Astrocyte (in vitro differentiated cells and primary cell): ENCODE data around the gene PRRX2. TPM values are rescaled to one million over a fixed set of nuclear protein-coding genes. Genes with fewer than 3 reads are reported as not detected.

Experiments used
- DNase-seq: peaks from one replicate; pipeline ENCODE4 v3.0.0-alpha.2; 2010; ENCODE audit warnings: low read depth
- FAIRE-seq: peaks from 2 replicates; lab custom pipeline; 2011; peaks lifted over from hg19 to GRCh38; lab: Jason Lieb, UNC
- H2AFZ ChIP-seq: 2 replicates; pipeline ENCODE4 v1.6.0; 2012; ENCODE audit warnings: low read depth, low read length, inconsistent platforms
- H3K27ac ChIP-seq: 2 replicates; pipeline ENCODE4 v1.5.1; 2011; ENCODE audit warnings: low read depth, low read length, inconsistent platforms
- H3K27me3 ChIP-seq: 2 replicates; pipeline ENCODE4 v1.6.0; 2011; ENCODE audit warnings: low read length, inconsistent platforms; ENCODE audit not compliant: insufficient read depth
- H3K36me3 ChIP-seq: 2 replicates; pipeline ENCODE4 v1.5.1; 2011; ENCODE audit warnings: low read length, inconsistent platforms; ENCODE audit not compliant: insufficient read depth
- H3K4me1 ChIP-seq: 2 replicates; pipeline ENCODE4 v1.5.1; 2011; ENCODE audit warnings: low read length, inconsistent platforms; ENCODE audit not compliant: insufficient read depth
- H3K4me2 ChIP-seq: 2 replicates; pipeline ENCODE4 v1.6.0; 2012; ENCODE audit warnings: low read length, inconsistent platforms
- H3K4me3 ChIP-seq: 2 replicates; pipeline ENCODE4 v1.5.1; 2011; ENCODE audit warnings: low read depth, mild to moderate bottlenecking, low read length, inconsistent platforms; ENCODE audit not compliant: insufficient read depth
- H3K79me2 ChIP-seq: 2 replicates; pipeline ENCODE4 v1.6.0; 2012; ENCODE audit warnings: mild to moderate bottlenecking, low read length, inconsistent platforms; ENCODE audit not compliant: insufficient read depth
- H3K9ac ChIP-seq: 2 replicates; pipeline ENCODE4 v1.6.0; 2012; ENCODE audit warnings: mild to moderate bottlenecking, low read length, inconsistent platforms
- H3K9me3 ChIP-seq: 2 replicates; pipeline ENCODE4 v1.5.1; 2012; ENCODE audit warnings: low read depth, mild to moderate bottlenecking, low read length, inconsistent platforms; ENCODE audit not compliant: insufficient read depth
- H4K20me1 ChIP-seq: 2 replicates; pipeline ENCODE4 v1.6.0; 2012; ENCODE audit warnings: low read length, inconsistent platforms; ENCODE audit not compliant: insufficient read depth
- H3K27ac Mint-ChIP-seq: one replicate; pipeline ENCODE4 v1.8.0; 2021; ENCODE audit warnings: mild to moderate bottlenecking, mixed read lengths; ENCODE audit not compliant: unreplicated experiment
- H3K27me3 Mint-ChIP-seq: one replicate; pipeline ENCODE4 v1.8.0; 2021; ENCODE audit warnings: low read depth, mixed read lengths; ENCODE audit not compliant: unreplicated experiment
- H3K36me3 Mint-ChIP-seq: one replicate; pipeline ENCODE4 v1.8.0; 2021; ENCODE audit warnings: low read depth, mixed read lengths; ENCODE audit not compliant: unreplicated experiment
- H3K4me1 Mint-ChIP-seq: one replicate; pipeline ENCODE4 v1.8.0; 2021; ENCODE audit warnings: low read depth, mixed read lengths; ENCODE audit not compliant: unreplicated experiment
- H3K4me3 Mint-ChIP-seq: one replicate; pipeline ENCODE4 v1.8.0; 2021; ENCODE audit warnings: mild to moderate bottlenecking, moderate library complexity, mixed read lengths; ENCODE audit not compliant: unreplicated experiment
- H3K9me3 Mint-ChIP-seq: one replicate; pipeline ENCODE4 v1.8.0; 2021; ENCODE audit warnings: mild to moderate bottlenecking, mixed read lengths; ENCODE audit not compliant: unreplicated experiment
- CTCF ChIP-seq: IDR thresholded peaks from 2 replicates; pipeline ENCODE4 v1.5.1; 2011; ENCODE audit warnings: low read depth, mild to moderate bottlenecking, inconsistent platforms, low read length, moderate library complexity; ENCODE audit not compliant: insufficient read depth
- EZH2 ChIP-seq: IDR thresholded peaks from 2 replicates; pipeline ENCODE4 v1.6.1; 2012; ENCODE audit warnings: mild to moderate bottlenecking, low read length, inconsistent platforms; ENCODE audit not compliant: insufficient read depth
- total RNA-seq: library from RNA; stranded (reverse); gene quantifications from 2 replicates; pipeline ENCODE4 v1.2.1, GENCODE V29; 2021

Gene PRRX2
- total RNA-seq, 1 donor from 2014 or later = not detected

- H3K4me1 ChIP-seq = peaks cover 19% of the 10 kb centered on the region
Measured at GRCh38 chr9:129620669-129621295, 44.7 kb upstream of the PRRX2 start, which contains the start of gene C9orf50. C9orf50 (minus strand) TSS chr9:129621101; CDS start chr9:129620574, 527 bp downstream.

GRCh38 chr9:129623331-129623730 lies 42.1 kb upstream of the PRRX2 start:
- H3K36me3 ChIP-seq = no peaks in the 10 kb centered on the region
- FAIRE-seq (no peak), DNase-seq (peak; percentile 45)
- Mint-ChIP-seq H3K27ac (no peak overlapping the region), H3K4me3 (no peak overlapping the region), H3K36me3 (peaks cover 2% of the 10 kb centered on the region), H3K9me3 (no peaks in the 10 kb centered on the region), H3K27me3 (peaks cover 5% of the 10 kb centered on the region), H3K4me1 (peaks cover 17% of the 10 kb centered on the region)
- H3K4me1 ChIP-seq = peaks cover 37% of the 10 kb centered on the region
- TF ChIP-seq CTCF (no peak), EZH2 (no peak)
- H3K4me3 ChIP-seq = no peak overlapping the region
- H3K9me3 ChIP-seq = no peaks in the 10 kb centered on the region
- H3K27me3 ChIP-seq = no peaks in the 10 kb centered on the region
- no peak overlapping the region for H3K27ac ChIP-seq
- no peak overlapping the region for H3K9ac ChIP-seq
- peak overlapping the region; percentile 13 for H2AFZ ChIP-seq
- peak overlapping the region; percentile 23 for H3K4me2 ChIP-seq
- H3K79me2 ChIP-seq = peaks cover 24% of the 10 kb centered on the region
- H4K20me1 ChIP-seq = peaks cover 20% of the 10 kb centered on the region

More at GRCh38 chr9:129620669-129621295, 44.7 kb upstream of the PRRX2 start, which contains the start of gene C9orf50:
- H2AFZ ChIP-seq = peak within 1 kb of the TSS; percentile 80
- H3K4me3 ChIP-seq = peak within 1 kb of the TSS; percentile 55
- H3K9me3 ChIP-seq = no peaks in the 10 kb centered on the region
- peak within 1 kb of the TSS; percentile 64 for H3K4me3 Mint-ChIP-seq
- no peaks in the 10 kb centered on the region for H3K36me3 ChIP-seq
- H3K27me3 Mint-ChIP-seq = peaks cover 5% of the 10 kb centered on the region
- no peaks in the 10 kb centered on the region for H3K79me2 ChIP-seq
- peak within 1 kb of the TSS; percentile 88 for H3K4me2 ChIP-seq
- H4K20me1 ChIP-seq = no peaks in the 10 kb centered on the region
- H3K4me1 Mint-ChIP-seq = peaks cover 10% of the 10 kb centered on the region
- TF ChIP-seq EZH2 (no peak), CTCF (no peak)
- H3K9ac ChIP-seq = peak within 1 kb of the TSS; percentile 67
- H3K27me3 ChIP-seq = no peaks in the 10 kb centered on the region
- no peaks in the 10 kb centered on the region for H3K9me3 Mint-ChIP-seq
- no peak for FAIRE-seq
- H3K36me3 Mint-ChIP-seq = no peaks in the 10 kb centered on the region
- DNase-seq = no peak
- no peak within 1 kb of the TSS for H3K27ac ChIP-seq
- H3K27ac Mint-ChIP-seq = peak within 1 kb of the TSS; percentile 34

GRCh38 chr9:129624168-129624759 lies 41.2 kb upstream of the PRRX2 start:
- Mint-ChIP-seq H3K27me3 (peaks cover 5% of the 10 kb centered on the region), H3K9me3 (no peaks in the 10 kb centered on the region), H3K36me3 (peaks cover 2% of the 10 kb centered on the region), H3K4me3 (peak overlapping the region; percentile 57), H3K27ac (peak overlapping the region; percentile 69), H3K4me1 (peaks cover 26% of the 10 kb centered on the region)
- Histone ChIP-seq H3K27ac (no peak overlapping the region), H3K9me3 (no peaks in the 10 kb centered on the region), H3K4me1 (peaks cover 41% of the 10 kb centered on the region), H3K36me3 (no peaks in the 10 kb centered on the region), H3K4me2 (no peak overlapping the region), H3K4me3 (no peak overlapping the region), H2AFZ (no peak overlapping the region), H3K79me2 (peaks cover 34% of the 10 kb centered on the region), H4K20me1 (peaks cover 29% of the 10 kb centered on the region), H3K9ac (no peak overlapping the region), H3K27me3 (no peaks in the 10 kb centered on the region)
- DNase-seq = peak; percentile 21
- TF ChIP-seq EZH2 = no peak
- TF ChIP-seq CTCF = peak; percentile 72
- FAIRE-seq = no peak
